ENCODE results near the gene FNBP1.

- TF ChIP-seq POLR2AphosphoS5 (IDR thresholded peaks at IDR 0.05; ENCODE audit: low read depth) (no peak), CTCF (IDR thresholded peaks at IDR 0.05; ENCODE audit: insufficient read depth, low read length) (no peak), REST (IDR thresholded peaks at IDR 0.05; ENCODE audit: insufficient replicate concordance, low read depth) (no peak), SPI1 (IDR thresholded peaks at IDR 0.05; ENCODE audit: borderline replicate concordance, low read depth) (no peak), GABPA (IDR thresholded peaks at IDR 0.05; ENCODE audit: low read depth) (no peak)
Observed at GRCh38 chr9:129876815-129877214, 166.2 kb downstream of the FNBP1 start.
